Liver (tissue), 9 donors: ENCODE measurements around the gene PPP1R12A. TPM values are rescaled to one million over a fixed set of nuclear protein-coding genes. Genes with fewer than 3 reads are reported as not detected.
"Not testable (repeated sequence)": the region's sequence is repeated elsewhere in the genome, so short reads cannot be mapped to it uniquely, and the experiment has no call there.

Experiments used
- DNase-seq: peaks from one replicate; pipeline ENCODE4 v3.0.0-alpha.2; 2017; ENCODE audit warnings: low spot score
- H3K27ac ChIP-seq, 2 donors: one replicate each; pipeline ENCODE4 v1.7.0; 2013; ENCODE audit warnings: inconsistent platforms in 2 of 2, low read length in 2 of 2, control low read depth in 1 of 2, low read depth in 1 of 2, mild to moderate bottlenecking in 1 of 2
- H3K27me3 ChIP-seq, 4 donors: one replicate each; pipeline versions ENCODE4 v1.6.1 to v1.7.0; 2013; ENCODE audit warnings: low read length in 3 of 4, inconsistent platforms in 1 of 4, mild to moderate bottlenecking in 1 of 4, moderate library complexity in 1 of 4; ENCODE audit not compliant: control insufficient read depth in 4 of 4, insufficient read depth in 4 of 4
- H3K36me3 ChIP-seq, 4 donors: one replicate each; pipeline versions ENCODE4 v1.6.1 to v1.7.0; 2013; ENCODE audit warnings: low read length in 3 of 4, mild to moderate bottlenecking in 3 of 4, low read depth in 1 of 4, moderate library complexity in 1 of 4; ENCODE audit not compliant: control insufficient read depth in 4 of 4, insufficient read depth in 3 of 4
- H3K4me1 ChIP-seq, 4 donors: one replicate each; pipeline versions ENCODE4 v1.6.1 to v1.7.0; 2013; ENCODE audit warnings: low read length in 3 of 4, mild to moderate bottlenecking in 3 of 4, moderate library complexity in 1 of 4; ENCODE audit not compliant: control insufficient read depth in 4 of 4, insufficient read depth in 4 of 4
- H3K4me3 ChIP-seq, 3 donors: one replicate each; pipeline versions ENCODE4 v1.6.1 to v1.7.0; 2013; ENCODE audit warnings: low read length in 3 of 3, control low read depth in 1 of 3, low read depth in 1 of 3, mild to moderate bottlenecking in 1 of 3
- H3K9ac ChIP-seq, 2 donors: one replicate each; pipeline ENCODE4 v1.7.0; 2013; ENCODE audit warnings: low read length in 2 of 2, mild to moderate bottlenecking in 2 of 2, moderate library complexity in 2 of 2, control low read depth in 1 of 2, low read depth in 1 of 2
- H3K9me3 ChIP-seq, 4 donors: one replicate each; pipeline versions ENCODE4 v1.6.1 to v1.7.0; 2013; ENCODE audit warnings: low read length in 3 of 4; ENCODE audit not compliant: control insufficient read depth in 4 of 4
- ATF3 ChIP-seq: IDR thresholded peaks from 2 replicates; pipeline ENCODE4 v1.6.1; 2016; ENCODE audit warnings: antibody characterized with exemption
- FOXA1 ChIP-seq: IDR thresholded peaks from 2 replicates; pipeline ENCODE4 v1.6.1; 2016; ENCODE audit warnings: antibody characterized with exemption
- FOXA2 ChIP-seq: IDR thresholded peaks from 2 replicates; pipeline ENCODE4 v1.6.1; 2016; ENCODE audit warnings: antibody characterized with exemption
- GABPA ChIP-seq, 2 donors: IDR thresholded peaks in 1 of 2; conservative IDR thresholded peaks in 1 of 2; 2 replicates each; pipeline ENCODE4 v1.6.1; 2016; ENCODE audit warnings: antibody characterized with exemption in 2 of 2, mild to moderate bottlenecking in 1 of 2, moderate library complexity in 1 of 2
- HNF4G ChIP-seq: IDR thresholded peaks from 2 replicates; pipeline ENCODE4 v1.6.1; 2016; ENCODE audit warnings: antibody characterized with exemption
- JUND ChIP-seq, 2 donors: IDR thresholded peaks; 2 replicates each; pipeline ENCODE4 v1.6.1; 2016; ENCODE audit warnings: antibody characterized with exemption in 2 of 2
- NR2F2 ChIP-seq: IDR thresholded peaks from 2 replicates; pipeline ENCODE4 v1.6.1; 2016; ENCODE audit warnings: antibody characterized with exemption
- RAD21 ChIP-seq, 2 donors: IDR thresholded peaks; 2 replicates each; pipeline ENCODE4 v1.6.1; 2016; ENCODE audit warnings: antibody characterized with exemption in 2 of 2, mild to moderate bottlenecking in 2 of 2
- RXRA ChIP-seq, 2 donors: IDR thresholded peaks; 2 replicates each; pipeline ENCODE4 v1.6.1; 2017 to 2018; ENCODE audit warnings: antibody characterized with exemption in 2 of 2, mild to moderate bottlenecking in 1 of 2
- SP1 ChIP-seq: IDR thresholded peaks from 2 replicates; pipeline ENCODE4 v1.6.1; 2018; ENCODE audit warnings: antibody characterized with exemption, mild to moderate bottlenecking
- TAF1 ChIP-seq: conservative IDR thresholded peaks from 2 replicates; pipeline ENCODE4 v1.6.1; 2016; ENCODE audit warnings: antibody characterized with exemption, mild to moderate bottlenecking
- YY1 ChIP-seq: IDR thresholded peaks from 2 replicates; pipeline ENCODE4 v1.6.1; 2016; ENCODE audit warnings: antibody characterized with exemption, mild to moderate bottlenecking
- WGBS: extraction: QIAGEN DNeasy Blood & Tissue Kit; methylation state at CpG from one replicate; pipeline ENCODE4 v1.1.7; 2013; 5-methylcytosine and 5-hydroxymethylcytosine counted together
- polyA plus RNA-seq, 2 donors: library from polyadenylated mRNA; stranded (reverse) in 1 of 2; unstranded in 1 of 2; fragments of 200-250 nt in 1 of 2; fragments of >200 nt in 1 of 2; fragmentation: Nextera tagmentation in 1 of 2; extraction: Ambion mirVana in 1 of 2; gene quantifications; one replicate each; pipeline versions ENCODE4 v1.2.1 to v1.2.3, GENCODE V29; 2013 to 2015
- total RNA-seq, 2 donors: library from RNA; depleted of rRNA; stranded (reverse); fragments of >200 nt; gene quantifications; one replicate each; pipeline ENCODE4 v1.2.3, GENCODE V29; 2014
- TF ChIP-seq, protein P1 (sequence below): IDR thresholded peaks from 2 replicates; pipeline ENCODE4 v1.6.1; 2016; ENCODE audit warnings: antibody characterized with exemption, mild to moderate bottlenecking
- TF ChIP-seq, protein P2 (sequence below): IDR thresholded peaks from 2 replicates; pipeline ENCODE4 v1.6.1; 2016; ENCODE audit warnings: antibody characterized with exemption
- TF ChIP-seq, protein P3 (sequence below): IDR thresholded peaks from 2 replicates; pipeline ENCODE4 v1.6.1; 2016; ENCODE audit warnings: antibody characterized with exemption
- donor health status: healthy.
- donor health status: healthy.
- donor health status: healthy.
- donor health status: healthy.
- donor health status: healthy.

PPP1R12A gene
- total and polyA plus RNA-seq, 4 donors, result 5.1 to 41.6 (median 27.8) TPM

GRCh38 chr12:79978692-79979091 is 43.8 kb upstream of the PPP1R12A start:
- Histone ChIP-seq H3K4me3 (no peak overlapping the region), H3K27ac (no peak overlapping the region), H3K9ac (no peak overlapping the region), H3K36me3 (no peaks in the 10 kb centered on the region), H3K4me1 (no peaks in the 10 kb centered on the region), H3K27me3 (peaks cover 0 to 3% (median 0%) of the 10 kb centered on the region in 4 donors), H3K9me3 (no peaks in the 10 kb centered on the region)
- DNase-seq, result no peak
- TF ChIP-seq FOXA2 (no peak), RXRA (IDR thresholded peaks at IDR 0.05) (no peak), JUND (IDR thresholded peaks at IDR 0.05) (no peak), RAD21 (IDR thresholded peaks at IDR 0.05) (no peak)
- TF ChIP-seq, protein P1, sequence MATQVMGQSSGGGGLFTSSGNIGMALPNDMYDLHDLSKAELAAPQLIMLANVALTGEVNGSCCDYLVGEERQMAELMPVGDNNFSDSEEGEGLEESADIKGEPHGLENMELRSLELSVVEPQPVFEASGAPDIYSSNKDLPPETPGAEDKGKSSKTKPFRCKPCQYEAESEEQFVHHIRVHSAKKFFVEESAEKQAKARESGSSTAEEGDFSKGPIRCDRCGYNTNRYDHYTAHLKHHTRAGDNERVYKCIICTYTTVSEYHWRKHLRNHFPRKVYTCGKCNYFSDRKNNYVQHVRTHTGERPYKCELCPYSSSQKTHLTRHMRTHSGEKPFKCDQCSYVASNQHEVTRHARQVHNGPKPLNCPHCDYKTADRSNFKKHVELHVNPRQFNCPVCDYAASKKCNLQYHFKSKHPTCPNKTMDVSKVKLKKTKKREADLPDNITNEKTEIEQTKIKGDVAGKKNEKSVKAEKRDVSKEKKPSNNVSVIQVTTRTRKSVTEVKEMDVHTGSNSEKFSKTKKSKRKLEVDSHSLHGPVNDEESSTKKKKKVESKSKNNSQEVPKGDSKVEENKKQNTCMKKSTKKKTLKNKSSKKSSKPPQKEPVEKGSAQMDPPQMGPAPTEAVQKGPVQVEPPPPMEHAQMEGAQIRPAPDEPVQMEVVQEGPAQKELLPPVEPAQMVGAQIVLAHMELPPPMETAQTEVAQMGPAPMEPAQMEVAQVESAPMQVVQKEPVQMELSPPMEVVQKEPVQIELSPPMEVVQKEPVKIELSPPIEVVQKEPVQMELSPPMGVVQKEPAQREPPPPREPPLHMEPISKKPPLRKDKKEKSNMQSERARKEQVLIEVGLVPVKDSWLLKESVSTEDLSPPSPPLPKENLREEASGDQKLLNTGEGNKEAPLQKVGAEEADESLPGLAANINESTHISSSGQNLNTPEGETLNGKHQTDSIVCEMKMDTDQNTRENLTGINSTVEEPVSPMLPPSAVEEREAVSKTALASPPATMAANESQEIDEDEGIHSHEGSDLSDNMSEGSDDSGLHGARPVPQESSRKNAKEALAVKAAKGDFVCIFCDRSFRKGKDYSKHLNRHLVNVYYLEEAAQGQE, result no peak
- TF ChIP-seq, protein P2, sequence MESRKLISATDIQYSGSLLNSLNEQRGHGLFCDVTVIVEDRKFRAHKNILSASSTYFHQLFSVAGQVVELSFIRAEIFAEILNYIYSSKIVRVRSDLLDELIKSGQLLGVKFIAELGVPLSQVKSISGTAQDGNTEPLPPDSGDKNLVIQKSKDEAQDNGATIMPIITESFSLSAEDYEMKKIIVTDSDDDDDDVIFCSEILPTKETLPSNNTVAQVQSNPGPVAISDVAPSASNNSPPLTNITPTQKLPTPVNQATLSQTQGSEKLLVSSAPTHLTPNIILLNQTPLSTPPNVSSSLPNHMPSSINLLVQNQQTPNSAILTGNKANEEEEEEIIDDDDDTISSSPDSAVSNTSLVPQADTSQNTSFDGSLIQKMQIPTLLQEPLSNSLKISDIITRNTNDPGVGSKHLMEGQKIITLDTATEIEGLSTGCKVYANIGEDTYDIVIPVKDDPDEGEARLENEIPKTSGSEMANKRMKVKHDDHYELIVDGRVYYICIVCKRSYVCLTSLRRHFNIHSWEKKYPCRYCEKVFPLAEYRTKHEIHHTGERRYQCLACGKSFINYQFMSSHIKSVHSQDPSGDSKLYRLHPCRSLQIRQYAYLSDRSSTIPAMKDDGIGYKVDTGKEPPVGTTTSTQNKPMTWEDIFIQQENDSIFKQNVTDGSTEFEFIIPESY, result no peak
- 52% methylated on average over 1 of the region's 1 CpG for WGBS

- 61% methylated on average over 3 of the region's 3 CpGs for WGBS
- H3K27ac ChIP-seq, DNase-seq, H3K36me3 ChIP-seq, H3K4me1 ChIP-seq, H3K4me3 ChIP-seq, H3K9ac ChIP-seq, H3K9me3 ChIP-seq, H3K27me3 ChIP-seq: not testable (repeated sequence)
Observed at GRCh38 chr12:79977856-79978460, 43.1 kb upstream of the PPP1R12A start.

DNA sequence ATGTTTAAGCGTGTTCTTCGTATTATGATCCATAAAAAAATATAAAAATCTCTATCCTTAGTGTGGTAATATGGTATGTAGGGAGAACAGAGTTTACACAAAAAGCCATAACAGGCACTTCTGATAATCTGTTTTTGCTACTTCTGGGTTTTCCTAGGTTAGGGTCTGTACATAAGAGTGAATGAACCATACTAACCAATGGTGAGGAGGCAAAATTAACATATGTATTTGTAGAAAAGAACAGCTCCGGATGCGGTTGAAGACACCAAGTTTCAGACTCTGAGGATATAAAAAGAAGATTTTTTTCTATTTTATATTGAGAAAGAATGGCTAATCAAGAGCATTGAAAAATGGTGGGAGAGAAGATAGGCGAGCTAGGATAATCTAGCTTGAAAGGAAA is 40.2 kb upstream of the PPP1R12A start:
- WGBS, result 87% methylated on average over 5 of the region's 5 CpGs

More for the DNA sequence above, 40.2 kb upstream of the PPP1R12A start:
- TF ChIP-seq HNF4G, result no peak
- TF ChIP-seq TAF1, result no peak
- no peak for TF ChIP-seq GABPA (IDR thresholded peaks at IDR 0.05 in 1 of 2, conservative IDR thresholded peaks at IDR 0.05 in 1 of 2)
- TF ChIP-seq YY1, result no peak
- TF ChIP-seq SP1, result no peak
- no peak for TF ChIP-seq RAD21 (IDR thresholded peaks at IDR 0.05)
- TF ChIP-seq, protein P3, sequence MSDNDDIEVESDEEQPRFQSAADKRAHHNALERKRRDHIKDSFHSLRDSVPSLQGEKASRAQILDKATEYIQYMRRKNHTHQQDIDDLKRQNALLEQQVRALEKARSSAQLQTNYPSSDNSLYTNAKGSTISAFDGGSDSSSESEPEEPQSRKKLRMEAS, result no peak
- TF ChIP-seq NR2F2, result no peak
- TF ChIP-seq, protein P2, result no peak
- TF ChIP-seq FOXA1, result no peak
- no peak for TF ChIP-seq RXRA (IDR thresholded peaks at IDR 0.05)
- no peak for TF ChIP-seq ATF3
- no peak overlapping the region for H3K9ac ChIP-seq
- H3K27me3 ChIP-seq, result peaks cover 0 to 3% (median 0%) of the 10 kb centered on the region in 4 donors
- no peaks in the 10 kb centered on the region for H3K4me1 ChIP-seq
- H3K4me3 ChIP-seq, result no peak overlapping the region
- no peak overlapping the region for H3K27ac ChIP-seq
- no peak for DNase-seq
- no peaks in the 10 kb centered on the region for H3K36me3 ChIP-seq
- H3K9me3 ChIP-seq, result no peaks in the 10 kb centered on the region
